B cell (primary cell): ENCODE measurements around the gene ZNF827.

Experiments used
- EZH2 ChIP-seq: IDR thresholded peaks from 2 replicates; pipeline ENCODE4 v1.6.1; 2012; ENCODE audit warnings: borderline replicate concordance, low read depth, mild to moderate bottlenecking, moderate library complexity, low read length; ENCODE audit not compliant: insufficient read depth, poor library complexity, severe bottlenecking
- TF ChIP-seq, protein P1 (sequence below): fragments of 200-600 bp; IDR thresholded peaks from one replicate; pipeline ENCODE4 v1.8.0; 2022; ENCODE audit warnings: antibody characterized with exemption, mild to moderate bottlenecking

DNA sequence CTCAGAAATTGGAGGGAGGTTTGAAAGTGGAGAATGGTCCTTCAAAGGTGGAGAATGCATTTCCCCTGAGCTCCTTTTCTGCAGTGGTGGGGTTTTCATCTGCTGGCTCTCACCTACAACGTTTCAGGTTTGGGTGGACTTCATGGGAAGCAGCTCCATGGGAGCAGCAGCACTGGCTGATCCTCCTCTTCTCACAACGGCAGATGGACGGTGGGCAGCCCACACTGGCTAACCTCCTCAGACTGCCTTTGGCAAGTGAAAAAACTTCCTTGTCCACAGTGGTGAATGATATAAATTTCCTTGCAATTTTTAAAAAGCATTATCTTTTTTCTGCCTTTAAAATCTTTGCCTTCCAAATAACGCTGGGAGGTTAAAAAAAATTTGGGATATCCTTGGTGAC is 93.5 kb downstream of the ZNF827 start:
- TF ChIP-seq, protein P1, sequence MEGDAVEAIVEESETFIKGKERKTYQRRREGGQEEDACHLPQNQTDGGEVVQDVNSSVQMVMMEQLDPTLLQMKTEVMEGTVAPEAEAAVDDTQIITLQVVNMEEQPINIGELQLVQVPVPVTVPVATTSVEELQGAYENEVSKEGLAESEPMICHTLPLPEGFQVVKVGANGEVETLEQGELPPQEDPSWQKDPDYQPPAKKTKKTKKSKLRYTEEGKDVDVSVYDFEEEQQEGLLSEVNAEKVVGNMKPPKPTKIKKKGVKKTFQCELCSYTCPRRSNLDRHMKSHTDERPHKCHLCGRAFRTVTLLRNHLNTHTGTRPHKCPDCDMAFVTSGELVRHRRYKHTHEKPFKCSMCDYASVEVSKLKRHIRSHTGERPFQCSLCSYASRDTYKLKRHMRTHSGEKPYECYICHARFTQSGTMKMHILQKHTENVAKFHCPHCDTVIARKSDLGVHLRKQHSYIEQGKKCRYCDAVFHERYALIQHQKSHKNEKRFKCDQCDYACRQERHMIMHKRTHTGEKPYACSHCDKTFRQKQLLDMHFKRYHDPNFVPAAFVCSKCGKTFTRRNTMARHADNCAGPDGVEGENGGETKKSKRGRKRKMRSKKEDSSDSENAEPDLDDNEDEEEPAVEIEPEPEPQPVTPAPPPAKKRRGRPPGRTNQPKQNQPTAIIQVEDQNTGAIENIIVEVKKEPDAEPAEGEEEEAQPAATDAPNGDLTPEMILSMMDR, result no peak
- TF ChIP-seq EZH2, result no peak
